Tibial artery (tissue), 4 donors: Measurements from ENCODE around the gene CITED2.

Experiments used
- DNase-seq, 2 donors: peaks; one replicate each; pipeline ENCODE4 v3.0.0-alpha.2; 2019
- H3K27ac ChIP-seq, 2 donors: fragments of 200-600 bp; sonication (generic) in 1 of 2; 1 replicate in 1 of 2; 2 replicates in 1 of 2; pipeline ENCODE4 v1.5.1; 2018 to 2019; ENCODE audit warnings: mild to moderate bottlenecking in 1 of 2
- H3K27me3 ChIP-seq, 2 donors: fragments of 200-600 bp; sonication (generic) in 1 of 2; one replicate each; pipeline versions ENCODE4 v1.5.1 to v1.6.0; 2016 to 2019
- H3K36me3 ChIP-seq, 3 donors: fragments of 200-600 bp; sonication (generic) in 2 of 3; one replicate each; pipeline ENCODE4 v1.5.1; 2016 to 2019; ENCODE audit warnings: mild to moderate bottlenecking in 2 of 3
- H3K4me1 ChIP-seq, 4 donors: fragments of 200-600 bp; sonication (generic) in 2 of 4; 1 replicate in 3 of 4; 2 replicates in 1 of 4; pipeline ENCODE4 v1.5.1; 2016 to 2019
- H3K4me3 ChIP-seq, 2 donors: fragments of 200-600 bp; sonication (generic) in 1 of 2; 1 replicate in 1 of 2; 2 replicates in 1 of 2; pipeline ENCODE4 v1.5.1; 2018 to 2019; ENCODE audit warnings: mild to moderate bottlenecking in 2 of 2
- H3K9me3 ChIP-seq, 3 donors: fragments of 200-600 bp; sonication (generic) in 1 of 3; one replicate each; pipeline ENCODE4 v1.5.1; 2016 to 2019
- CTCF ChIP-seq, 2 experiments: fragments of 200-600 bp in 1 of 2; fragments of 450-650 bp in 1 of 2; IDR thresholded peaks; one replicate each; pipeline ENCODE4 v1.5.1; 2017 to 2019; ENCODE audit warnings: antibody characterized with exemption in 2 of 2, mild to moderate bottlenecking in 1 of 2, moderate library complexity in 1 of 2
- intact Hi-C: fragments of 100-400 bp; cut with DNase I; formaldehyde crosslinking; loops from one replicate; pipeline ENCODE4 v1.15.0; 2023; ENCODE audit warnings: low total_unique reads

Gene CITED2

GRCh38 chr6:139349464-139350020 lies 24.9 kb downstream of the CITED2 start:
- Histone ChIP-seq H3K9me3 (no peaks in the 10 kb centered on the region), H3K36me3 (no peaks in the 10 kb centered on the region), H3K4me1 (no peaks in the 10 kb centered on the region), H3K27me3 (no peaks in the 10 kb centered on the region), H3K27ac (no peak overlapping the region), H3K4me3 (no peak overlapping the region)
- no peak for DNase-seq
- TF ChIP-seq CTCF (IDR thresholded peaks at IDR 0.05) = no peak
- intact Hi-C loops = no loop called here

- no peaks in the 10 kb centered on the region for H3K4me1 ChIP-seq
- no peak for TF ChIP-seq CTCF (IDR thresholded peaks at IDR 0.05)
- intact Hi-C loops = no loop called here
Measured at GRCh38 chr6:139346392-139346791, 28.1 kb downstream of the CITED2 start.

GRCh38 chr6:139344186-139344963 lies 30.1 kb downstream of the CITED2 start:
- Histone ChIP-seq H3K4me3 (no peak overlapping the region), H3K27me3 (no peaks in the 10 kb centered on the region), H3K27ac (no peak overlapping the region), H3K4me1 (no peaks in the 10 kb centered on the region), H3K36me3 (no peaks in the 10 kb centered on the region), H3K9me3 (no peaks in the 10 kb centered on the region)
- TF ChIP-seq CTCF (IDR thresholded peaks at IDR 0.05) = no peak
- intact Hi-C loops = no loop called here
- no peak for DNase-seq

More at GRCh38 chr6:139346392-139346791, 28.1 kb downstream of the CITED2 start:
- no peak for DNase-seq
- Histone ChIP-seq H3K27ac (no peak overlapping the region), H3K9me3 (no peaks in the 10 kb centered on the region), H3K36me3 (no peaks in the 10 kb centered on the region), H3K27me3 (no peaks in the 10 kb centered on the region), H3K4me3 (no peak overlapping the region)

- intact Hi-C loops = no loop called here
- Histone ChIP-seq H3K36me3 (no peaks in the 10 kb centered on the region), H3K27ac (no peak overlapping the region), H3K4me1 (no peaks in the 10 kb centered on the region), H3K27me3 (no peaks in the 10 kb centered on the region), H3K4me3 (no peak overlapping the region), H3K9me3 (no peaks in the 10 kb centered on the region)
- no peak for TF ChIP-seq CTCF (IDR thresholded peaks at IDR 0.05)
- no peak for DNase-seq
Measured at GRCh38 chr6:139343052-139343750, 31.2 kb downstream of the CITED2 start.

GRCh38 chr6:139341060-139341459 lies 33.4 kb downstream of the CITED2 start:
- no peak overlapping the region for H3K27ac ChIP-seq
- no peaks in the 10 kb centered on the region for H3K9me3 ChIP-seq
- H3K4me3 ChIP-seq = no peak overlapping the region
- no peaks in the 10 kb centered on the region for H3K36me3 ChIP-seq
- DNase-seq = no peak
- H3K4me1 ChIP-seq = peaks cover 0 to 10% (median 7%) of the 10 kb centered on the region in 4 donors
- TF ChIP-seq CTCF (IDR thresholded peaks at IDR 0.05) = no peak
- intact Hi-C loops = no loop called here
- no peaks in the 10 kb centered on the region for H3K27me3 ChIP-seq
